HEK293T (cell line): ENCODE data around the gene FAM50A.

Experiments
- BHLHE40 ChIP-seq: fragments of 450-650 bp; IDR thresholded peaks from 2 replicates; pipeline ENCODE4 v1.6.1; 2016; ENCODE audit warnings: mild to moderate bottlenecking, moderate library complexity, borderline replicate concordance
- ELF4 ChIP-seq: fragments of 450-650 bp; IDR thresholded peaks from 2 replicates; pipeline ENCODE4 v1.6.1; 2017; ENCODE audit warnings: antibody characterized with exemption
- FOXA1 ChIP-seq: fragments of 450-650 bp; IDR thresholded peaks from 2 replicates; pipeline ENCODE4 v1.6.1; 2016; ENCODE audit warnings: mild to moderate bottlenecking
- LEF1 ChIP-seq: fragments of 450-650 bp; IDR thresholded peaks from 2 replicates; pipeline ENCODE4 v1.6.1; 2017; ENCODE audit warnings: mild to moderate bottlenecking, borderline replicate concordance
- SP1 ChIP-seq: fragments of 450-650 bp; IDR thresholded peaks from 2 replicates; pipeline ENCODE4 v1.6.1; 2017
- ZNF384 ChIP-seq: fragments of 450-650 bp; IDR thresholded peaks from 2 replicates; pipeline ENCODE4 v1.6.1; 2016

DNA sequence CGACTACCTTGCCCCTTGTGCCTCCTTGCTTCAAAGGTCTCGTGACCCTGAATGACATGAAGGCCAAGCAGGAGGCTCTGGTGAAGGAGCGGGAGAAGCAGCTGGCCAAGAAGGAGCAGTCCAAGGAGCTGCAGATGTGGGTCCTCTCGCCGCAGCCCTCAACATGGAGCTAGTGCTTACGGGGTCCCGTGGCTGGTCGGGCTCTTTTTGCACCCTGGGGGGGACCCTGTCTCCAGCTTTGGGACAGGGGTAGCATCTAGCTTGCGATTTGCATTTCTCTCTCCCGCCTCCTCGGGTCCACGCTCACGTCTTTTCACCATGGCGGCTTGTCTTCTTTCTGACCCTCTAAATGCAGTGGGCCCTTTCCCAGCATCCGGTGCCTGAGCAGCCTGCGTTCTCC lies 1.8 kb downstream of the FAM50A start:
- no peak for TF ChIP-seq FOXA1
- TF ChIP-seq ELF4 = no peak
- TF ChIP-seq BHLHE40 = no peak
- TF ChIP-seq SP1 = no peak
- TF ChIP-seq ZNF384 = no peak
- no peak for TF ChIP-seq LEF1
